GM15510 (cell line): ENCODE measurements around the gene SGK2.
A peak's percentile ranks its signal among the peaks of the same experiment; 100 is the strongest.

Source experiments
- POLR2A ChIP-seq: IDR thresholded peaks from 3 replicates; pipeline ENCODE4 v1.6.1; 2011; ENCODE audit warnings: borderline replicate concordance; ENCODE audit not compliant: insufficient read length; ENCODE audit errors: extremely low read depth

The SGK2 gene

DNA sequence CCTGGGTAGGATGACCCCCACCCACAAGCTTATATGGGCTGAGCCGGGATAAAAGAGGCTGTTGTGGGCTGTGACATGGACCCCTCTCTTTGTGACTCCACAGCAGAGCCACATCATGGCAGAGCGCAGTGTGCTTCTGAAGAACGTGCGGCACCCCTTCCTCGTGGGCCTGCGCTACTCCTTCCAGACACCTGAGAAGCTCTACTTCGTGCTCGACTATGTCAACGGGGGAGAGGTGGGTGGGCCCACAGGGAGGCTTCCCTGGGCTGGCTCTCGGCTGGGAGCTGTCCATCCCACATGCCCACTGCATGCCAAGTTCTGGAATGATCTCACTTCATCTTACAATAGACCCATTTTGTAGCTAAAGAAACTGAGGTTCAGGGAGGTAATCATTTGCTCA, 10.5 kb downstream of the SGK2 start:
- no peak for TF ChIP-seq POLR2A

DNA sequence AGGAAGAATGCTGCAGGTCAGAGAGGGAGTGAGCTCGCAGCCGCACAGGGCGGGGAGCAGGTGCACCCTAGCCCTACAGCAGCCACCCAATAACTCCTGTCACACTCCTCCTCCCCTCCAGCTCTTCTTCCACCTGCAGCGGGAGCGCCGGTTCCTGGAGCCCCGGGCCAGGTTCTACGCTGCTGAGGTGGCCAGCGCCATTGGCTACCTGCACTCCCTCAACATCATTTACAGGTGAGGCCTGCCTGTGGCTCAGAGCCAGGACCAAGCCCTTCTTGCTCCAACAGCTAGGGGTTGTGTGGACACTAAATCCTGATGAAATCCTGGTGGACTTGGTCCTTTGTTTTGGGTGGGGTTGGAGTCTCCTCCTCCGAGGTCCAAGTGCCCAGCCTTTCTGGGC, 11.7 kb downstream of the SGK2 start:
- no peak for TF ChIP-seq POLR2A

DNA sequence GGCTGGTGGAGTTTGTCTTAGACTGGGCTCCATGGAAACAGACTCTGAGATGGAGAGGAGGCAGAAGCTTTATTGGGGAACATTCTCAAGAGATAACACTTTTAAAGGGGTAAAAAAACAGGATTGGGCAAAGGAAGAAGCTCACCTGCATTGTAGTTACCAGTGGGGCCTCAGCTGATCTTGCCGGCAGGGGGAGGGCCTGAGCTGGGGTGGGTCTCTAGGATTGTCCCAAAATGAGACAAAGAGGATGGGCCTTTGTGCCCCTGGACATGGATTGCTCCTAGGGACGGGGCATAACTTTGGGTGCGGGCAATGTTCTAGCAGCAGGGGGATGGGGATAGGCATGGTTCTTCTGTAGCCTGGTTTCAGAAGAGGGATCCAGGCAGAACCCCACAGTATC, 12.5 kb downstream of the SGK2 start:
- no peak for TF ChIP-seq POLR2A

- no peak for TF ChIP-seq POLR2A
Measured at GRCh38 chr20:43571771-43572170, 12.9 kb downstream of the SGK2 start.

- no peak for TF ChIP-seq POLR2A
Measured at GRCh38 chr20:43572891-43573290, 14.1 kb downstream of the SGK2 start.

DNA sequence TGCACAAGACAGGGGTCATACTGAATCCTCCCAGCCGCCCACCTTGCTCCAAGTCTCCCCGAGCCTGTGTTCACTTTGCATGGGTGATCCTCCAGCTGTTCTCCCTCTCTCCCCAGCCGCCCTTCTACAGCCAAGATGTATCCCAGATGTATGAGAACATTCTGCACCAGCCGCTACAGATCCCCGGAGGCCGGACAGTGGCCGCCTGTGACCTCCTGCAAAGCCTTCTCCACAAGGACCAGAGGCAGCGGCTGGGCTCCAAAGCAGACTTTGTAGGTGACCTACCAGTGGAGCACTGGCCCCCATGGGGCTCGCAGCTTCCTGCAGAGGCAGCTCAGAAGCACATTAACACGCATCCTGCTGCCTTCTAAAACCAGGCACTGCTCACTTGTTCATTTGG, 17.3 kb downstream of the SGK2 start:
- no peak for TF ChIP-seq POLR2A

DNA sequence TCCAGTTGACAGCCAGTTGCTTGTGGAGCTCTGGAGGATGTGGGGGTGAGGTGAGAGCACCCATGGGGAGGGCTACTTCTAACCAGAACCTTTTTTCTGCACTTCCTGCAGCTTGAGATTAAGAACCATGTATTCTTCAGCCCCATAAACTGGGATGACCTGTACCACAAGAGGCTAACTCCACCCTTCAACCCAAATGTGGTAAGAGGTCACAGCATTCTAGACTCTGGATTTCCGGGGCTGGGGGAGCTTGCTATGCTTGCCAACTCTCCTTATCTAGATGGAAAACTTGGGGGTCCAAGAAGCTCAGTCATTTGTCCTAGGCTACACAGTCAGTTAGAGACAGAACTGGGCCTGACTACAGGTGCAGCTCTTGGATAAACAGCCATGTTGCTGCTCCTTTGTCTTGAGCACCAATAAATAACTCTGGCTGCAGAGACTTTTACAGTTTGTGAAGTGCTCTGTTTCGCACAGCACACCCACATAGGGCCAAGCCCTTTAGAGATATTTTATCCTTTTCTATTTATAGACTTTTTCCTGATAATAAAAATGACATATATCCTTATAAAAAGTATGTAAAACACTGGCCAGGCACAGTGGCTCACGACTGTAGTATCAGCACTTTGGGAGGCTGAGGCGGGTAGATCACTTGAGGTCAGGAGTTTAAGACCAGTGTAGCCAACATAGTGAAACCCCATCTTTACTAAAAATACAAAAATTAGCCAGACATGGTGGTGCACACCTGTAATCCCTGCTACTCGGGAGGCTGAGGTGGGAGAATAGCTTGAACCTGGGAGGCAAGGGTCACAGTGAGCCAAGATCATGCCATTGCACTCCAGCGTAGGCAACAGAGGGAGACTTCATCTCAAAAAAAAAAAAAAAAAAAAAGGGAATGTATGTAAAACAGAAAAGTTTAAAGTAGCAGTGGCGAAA, 21.3 kb downstream of the SGK2 start:
- TF ChIP-seq POLR2A: no peak

- TF ChIP-seq POLR2A: no peak
Measured at GRCh38 chr20:43583133-43583864, 24.5 kb downstream of the SGK2 start.

DNA sequence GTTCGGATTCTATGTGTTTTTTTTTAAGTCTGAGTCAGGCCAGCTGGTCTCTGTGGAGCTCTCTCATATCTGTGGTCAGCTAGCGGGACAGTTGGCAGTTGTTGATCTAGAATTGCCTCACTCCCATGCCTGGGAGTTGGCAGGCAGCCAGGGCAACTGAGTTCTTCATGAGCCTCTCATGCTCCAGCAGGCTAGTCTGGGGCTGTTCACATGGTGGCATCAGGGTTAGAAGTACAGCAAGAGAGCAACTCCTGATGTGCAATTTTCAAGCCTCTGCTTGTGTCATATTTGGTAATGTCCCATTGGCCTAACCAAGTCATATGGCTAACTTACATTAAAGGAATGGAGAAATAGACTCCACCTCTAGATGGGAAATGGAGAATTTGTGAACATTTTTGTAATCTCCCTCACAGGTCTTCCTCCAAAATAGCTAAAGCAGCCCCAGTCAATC, 25.2 kb downstream of the SGK2 start:
- no peak for TF ChIP-seq POLR2A

- TF ChIP-seq POLR2A: no peak
Measured at GRCh38 chr20:43584448-43585136, 25.8 kb downstream of the SGK2 start.

DNA sequence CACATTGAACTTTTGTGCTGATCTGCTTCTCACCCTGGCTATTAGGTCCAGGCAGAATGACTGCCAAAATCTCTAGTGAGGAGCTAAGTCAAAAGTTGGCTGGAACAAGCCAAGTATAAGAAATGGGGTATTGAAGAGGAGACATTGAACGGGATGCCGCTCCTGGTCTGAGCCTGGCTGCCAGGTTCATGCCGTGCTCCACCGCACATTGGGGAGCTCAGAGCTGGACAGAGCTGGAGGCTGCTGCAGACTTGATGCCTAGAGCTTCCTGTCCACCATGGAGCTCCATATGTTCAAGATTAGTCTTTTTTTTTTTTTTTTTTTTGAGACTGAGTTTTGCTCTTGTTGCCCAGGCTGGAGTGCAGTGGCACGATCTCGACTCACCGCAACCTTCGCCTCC, 27.8 kb downstream of the SGK2 start:
- no peak for TF ChIP-seq POLR2A

- no peak for TF ChIP-seq POLR2A
Measured at GRCh38 chr20:43590036-43590391, 31.2 kb downstream of the SGK2 start.

DNA sequence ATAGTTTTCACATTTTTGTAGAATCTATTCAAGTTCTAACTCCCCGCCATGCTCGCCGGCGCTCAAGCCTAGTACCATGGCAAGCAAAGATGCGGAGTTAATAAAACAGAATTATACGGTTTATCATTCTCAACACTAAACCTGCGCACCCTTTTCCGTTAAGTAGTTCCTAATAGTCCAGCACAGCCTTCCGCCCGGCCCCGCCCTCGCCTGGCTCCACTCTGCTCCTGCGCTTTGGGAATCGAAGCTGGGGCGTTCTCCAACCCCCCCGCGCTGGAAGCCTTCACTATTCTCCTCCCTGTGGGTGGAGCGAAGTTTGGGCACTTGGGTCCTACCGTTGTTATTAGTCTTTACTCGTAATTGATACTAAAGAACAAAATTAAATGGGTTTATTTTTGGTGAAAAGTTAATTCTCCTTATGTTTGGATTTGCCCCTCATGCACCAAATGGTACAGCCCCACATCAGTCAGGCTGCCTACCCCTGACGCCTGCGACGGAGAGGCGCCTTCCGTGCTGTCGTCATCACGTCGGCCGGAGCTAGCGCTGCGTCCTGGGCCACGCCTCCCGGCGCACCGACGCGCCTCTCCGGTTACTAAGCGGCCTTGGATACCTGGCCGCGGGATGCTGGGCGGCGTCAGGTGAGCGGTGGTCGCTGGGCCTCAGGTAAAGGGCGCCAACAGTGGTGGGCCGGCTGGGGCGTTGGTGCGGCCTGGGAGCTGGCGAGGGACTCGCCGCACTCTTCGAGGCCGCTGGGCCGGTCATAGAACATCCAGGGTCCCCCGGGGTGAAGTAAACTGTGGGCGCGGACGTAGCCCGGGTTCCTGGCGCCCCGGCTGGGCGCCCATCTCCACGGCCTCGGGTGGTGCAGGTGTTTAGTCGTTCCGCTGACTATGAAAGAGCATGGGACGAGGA, 31.8 kb downstream of the SGK2 start, which contains the start of gene IFT52:
IFT52 (plus strand) TSS at position 546 of the 912 bp plus-strand sequence. CDS start 3,762 bp downstream, outside the sequence.
- TF ChIP-seq POLR2A: peak; percentile 45

DNA sequence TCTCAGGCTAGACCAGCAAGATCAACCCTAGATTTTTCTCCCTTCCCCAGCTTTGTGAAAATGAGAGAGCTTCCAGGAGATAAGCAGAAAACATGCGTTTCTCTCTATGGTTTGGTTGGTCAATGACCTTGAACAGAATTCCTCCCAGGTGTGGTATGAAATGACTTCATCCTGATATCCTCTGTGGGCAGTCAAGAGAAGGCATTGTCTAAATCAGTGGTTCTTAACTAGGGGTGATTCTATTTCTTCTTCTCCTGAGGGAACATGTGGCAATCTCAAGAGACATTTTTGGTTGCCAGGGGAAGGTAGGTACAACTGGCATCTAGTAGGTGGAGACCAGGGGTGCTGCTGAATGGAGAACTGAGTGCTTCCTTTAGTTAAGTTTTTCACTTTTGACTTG, 44.3 kb downstream of the SGK2 start:
- TF ChIP-seq POLR2A: no peak

DNA sequence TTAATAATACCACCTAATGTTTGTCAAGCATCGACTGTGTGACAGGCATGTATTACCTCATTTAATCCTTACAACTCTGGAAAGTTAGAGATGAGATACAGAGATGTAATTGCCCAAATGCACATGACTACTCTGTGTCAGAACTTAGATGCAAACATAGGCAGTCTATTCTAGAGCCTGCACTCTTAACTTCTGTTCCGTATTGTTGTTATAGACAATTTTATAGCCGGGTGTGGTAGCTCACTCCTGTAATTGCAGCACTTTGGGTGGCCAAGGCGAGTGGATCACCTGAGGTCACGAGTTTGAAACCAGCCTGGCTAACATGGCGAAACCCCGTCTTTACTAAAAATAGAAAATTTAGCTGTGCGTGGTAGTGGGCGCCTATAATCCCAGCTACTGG, 46.9 kb downstream of the SGK2 start:
- TF ChIP-seq POLR2A: no peak

DNA sequence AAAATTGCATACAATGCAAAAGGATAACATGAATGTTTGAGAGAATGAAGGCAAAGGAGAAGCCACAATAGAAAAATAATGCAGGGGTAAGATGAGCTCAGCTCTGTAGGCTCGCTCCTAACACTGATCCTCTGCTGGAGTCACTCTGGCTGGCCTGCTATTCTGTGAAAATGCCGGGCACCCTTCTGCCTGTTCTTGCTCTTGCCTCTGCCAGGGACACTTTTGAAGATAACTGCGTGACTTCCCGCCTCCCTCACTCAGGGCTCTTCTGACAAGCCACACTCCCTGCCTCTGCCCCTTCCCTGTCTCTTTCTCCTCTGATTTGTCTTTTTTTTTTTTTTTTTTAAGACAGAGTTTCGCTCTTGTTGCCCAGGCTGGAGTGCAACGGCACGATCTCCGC, 72.8 kb downstream of the SGK2 start:
- no peak for TF ChIP-seq POLR2A
